ENCODE data around the gene MDC1. TPM values are rescaled to one million over a fixed set of nuclear protein-coding genes. Genes with fewer than 3 reads are reported as not detected.
A peak's percentile ranks its signal among the peaks of the same experiment; 100 is the strongest.

MDC1 gene
- total and polyA plus RNA-seq, 2 of the 13 experiments (the other 11 are each of a cell fraction or from before 2014, with no cell fraction given): 8.4 to 14.0 TPM

DNA sequence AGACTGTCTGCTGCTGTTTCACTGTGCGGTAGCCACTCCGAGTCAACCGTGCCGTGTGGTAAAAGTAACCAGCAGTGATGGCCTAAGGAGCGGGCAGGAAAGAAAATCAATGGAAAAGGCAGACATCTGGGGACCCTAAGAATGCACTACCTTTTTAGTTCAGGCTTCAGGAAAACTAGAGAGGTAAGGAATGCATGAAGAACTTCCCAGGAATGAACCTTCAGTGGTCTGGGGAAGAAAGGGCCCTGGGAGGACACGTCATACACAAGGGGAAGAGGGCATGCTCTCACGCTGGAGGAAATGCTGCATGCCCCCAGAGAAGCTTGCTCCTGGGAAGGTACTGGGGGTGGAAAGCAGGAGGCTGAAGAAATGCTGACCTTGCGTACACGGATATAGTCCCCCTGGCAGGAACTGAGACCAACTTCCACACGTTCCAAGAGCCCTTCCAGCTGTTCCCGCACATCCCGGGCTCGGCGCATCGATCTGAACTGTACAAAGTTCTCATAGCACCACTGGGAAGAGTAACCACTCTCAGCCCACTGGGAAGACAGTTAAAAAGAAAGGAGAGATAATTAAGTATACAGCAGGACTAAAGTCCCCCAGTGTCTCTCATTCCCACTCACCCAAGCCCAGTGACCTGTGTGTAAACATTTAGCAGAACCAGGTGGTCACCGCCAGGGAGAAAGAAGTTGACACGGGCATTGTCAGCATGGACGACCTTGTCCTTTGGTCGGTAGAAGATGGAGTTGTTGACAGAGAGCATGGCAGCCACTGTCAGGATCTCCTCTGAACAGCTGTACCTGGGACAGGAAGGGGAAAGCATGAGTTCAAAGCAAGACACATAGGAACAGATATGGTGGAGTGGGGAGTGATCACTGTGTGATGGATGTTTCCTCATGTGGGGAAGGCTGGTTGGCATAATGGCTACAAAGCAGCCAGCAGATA, 62.0 kb downstream of the MDC1 start (continued):
- no peak for TF ChIP-seq NKX3-1 (CRISPR knock-in tag; IDR thresholded peaks at IDR 0.05)
- TF ChIP-seq ZNF333 (CRISPR knock-in tag; IDR thresholded peaks at IDR 0.05; ENCODE audit: borderline replicate concordance): 0 out of 2 replicates have a peak, but pooled peaks have one; percentile 1
- peak; percentile 31 for TF ChIP-seq XRCC5 (optimal IDR thresholded peaks at IDR 0.05; ENCODE audit: low read length)
- TF ChIP-seq ZNF780A (CRISPR knock-in tag; IDR thresholded peaks at IDR 0.05): 0 out of 2 replicates have a peak, but pooled peaks have one; percentile 48
- no peak for TF ChIP-seq ZFP36 (IDR thresholded peaks at IDR 0.05; ENCODE audit: borderline replicate concordance, low read depth, low read length, partially characterized antibody)
- TF ChIP-seq, protein P1, sequence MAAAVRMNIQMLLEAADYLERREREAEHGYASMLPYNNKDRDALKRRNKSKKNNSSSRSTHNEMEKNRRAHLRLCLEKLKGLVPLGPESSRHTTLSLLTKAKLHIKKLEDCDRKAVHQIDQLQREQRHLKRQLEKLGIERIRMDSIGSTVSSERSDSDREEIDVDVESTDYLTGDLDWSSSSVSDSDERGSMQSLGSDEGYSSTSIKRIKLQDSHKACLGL (CRISPR knock-in tag; IDR thresholded peaks at IDR 0.05): no peak
- TF ChIP-seq HNRNPK (IDR thresholded peaks at IDR 0.05; ENCODE audit: low read depth, low read length, poor library complexity, severe bottlenecking): no peak
- no peak for TF ChIP-seq RBFOX2 (IDR thresholded peaks at IDR 0.05; ENCODE audit: low read depth, low read length)
- TF ChIP-seq, protein P2, sequence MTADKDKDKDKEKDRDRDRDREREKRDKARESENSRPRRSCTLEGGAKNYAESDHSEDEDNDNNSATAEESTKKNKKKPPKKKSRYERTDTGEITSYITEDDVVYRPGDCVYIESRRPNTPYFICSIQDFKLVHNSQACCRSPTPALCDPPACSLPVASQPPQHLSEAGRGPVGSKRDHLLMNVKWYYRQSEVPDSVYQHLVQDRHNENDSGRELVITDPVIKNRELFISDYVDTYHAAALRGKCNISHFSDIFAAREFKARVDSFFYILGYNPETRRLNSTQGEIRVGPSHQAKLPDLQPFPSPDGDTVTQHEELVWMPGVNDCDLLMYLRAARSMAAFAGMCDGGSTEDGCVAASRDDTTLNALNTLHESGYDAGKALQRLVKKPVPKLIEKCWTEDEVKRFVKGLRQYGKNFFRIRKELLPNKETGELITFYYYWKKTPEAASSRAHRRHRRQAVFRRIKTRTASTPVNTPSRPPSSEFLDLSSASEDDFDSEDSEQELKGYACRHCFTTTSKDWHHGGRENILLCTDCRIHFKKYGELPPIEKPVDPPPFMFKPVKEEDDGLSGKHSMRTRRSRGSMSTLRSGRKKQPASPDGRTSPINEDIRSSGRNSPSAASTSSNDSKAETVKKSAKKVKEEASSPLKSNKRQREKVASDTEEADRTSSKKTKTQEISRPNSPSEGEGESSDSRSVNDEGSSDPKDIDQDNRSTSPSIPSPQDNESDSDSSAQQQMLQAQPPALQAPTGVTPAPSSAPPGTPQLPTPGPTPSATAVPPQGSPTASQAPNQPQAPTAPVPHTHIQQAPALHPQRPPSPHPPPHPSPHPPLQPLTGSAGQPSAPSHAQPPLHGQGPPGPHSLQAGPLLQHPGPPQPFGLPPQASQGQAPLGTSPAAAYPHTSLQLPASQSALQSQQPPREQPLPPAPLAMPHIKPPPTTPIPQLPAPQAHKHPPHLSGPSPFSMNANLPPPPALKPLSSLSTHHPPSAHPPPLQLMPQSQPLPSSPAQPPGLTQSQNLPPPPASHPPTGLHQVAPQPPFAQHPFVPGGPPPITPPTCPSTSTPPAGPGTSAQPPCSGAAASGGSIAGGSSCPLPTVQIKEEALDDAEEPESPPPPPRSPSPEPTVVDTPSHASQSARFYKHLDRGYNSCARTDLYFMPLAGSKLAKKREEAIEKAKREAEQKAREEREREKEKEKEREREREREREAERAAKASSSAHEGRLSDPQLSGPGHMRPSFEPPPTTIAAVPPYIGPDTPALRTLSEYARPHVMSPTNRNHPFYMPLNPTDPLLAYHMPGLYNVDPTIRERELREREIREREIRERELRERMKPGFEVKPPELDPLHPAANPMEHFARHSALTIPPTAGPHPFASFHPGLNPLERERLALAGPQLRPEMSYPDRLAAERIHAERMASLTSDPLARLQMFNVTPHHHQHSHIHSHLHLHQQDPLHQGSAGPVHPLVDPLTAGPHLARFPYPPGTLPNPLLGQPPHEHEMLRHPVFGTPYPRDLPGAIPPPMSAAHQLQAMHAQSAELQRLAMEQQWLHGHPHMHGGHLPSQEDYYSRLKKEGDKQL (CRISPR knock-in tag; IDR thresholded peaks at IDR 0.05; ENCODE audit: low read depth): peak; percentile 73; the same call in 1 of the 2 replicates
- no peak for TF ChIP-seq ZNF225 (CRISPR knock-in tag; IDR thresholded peaks at IDR 0.05)
- peak; percentile 49; the same call in 1 of the 2 replicates for TF ChIP-seq ZNF598 (CRISPR knock-in tag; IDR thresholded peaks at IDR 0.05; ENCODE audit: borderline replicate concordance)
- TF ChIP-seq, protein P3, sequence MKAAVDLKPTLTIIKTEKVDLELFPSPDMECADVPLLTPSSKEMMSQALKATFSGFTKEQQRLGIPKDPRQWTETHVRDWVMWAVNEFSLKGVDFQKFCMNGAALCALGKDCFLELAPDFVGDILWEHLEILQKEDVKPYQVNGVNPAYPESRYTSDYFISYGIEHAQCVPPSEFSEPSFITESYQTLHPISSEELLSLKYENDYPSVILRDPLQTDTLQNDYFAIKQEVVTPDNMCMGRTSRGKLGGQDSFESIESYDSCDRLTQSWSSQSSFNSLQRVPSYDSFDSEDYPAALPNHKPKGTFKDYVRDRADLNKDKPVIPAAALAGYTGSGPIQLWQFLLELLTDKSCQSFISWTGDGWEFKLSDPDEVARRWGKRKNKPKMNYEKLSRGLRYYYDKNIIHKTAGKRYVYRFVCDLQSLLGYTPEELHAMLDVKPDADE (CRISPR knock-in tag; IDR thresholded peaks at IDR 0.05): no peak
- peak; percentile 82 for TF ChIP-seq NR2F6 (IDR thresholded peaks at IDR 0.05)
- peak; percentile 92 for TF ChIP-seq NR2F6 (CRISPR knock-in tag; IDR thresholded peaks at IDR 0.05)
- no peak; the same call in 1 of the 2 replicates for TF ChIP-seq NRL (CRISPR knock-in tag; IDR thresholded peaks at IDR 0.05; ENCODE audit: borderline replicate concordance)
- peak; percentile 90 for TF ChIP-seq ZNF614 (CRISPR knock-in tag; IDR thresholded peaks at IDR 0.05; ENCODE audit: borderline replicate concordance)
- no peak for TF ChIP-seq ZNF24 (IDR thresholded peaks at IDR 0.05)
- TF ChIP-seq, protein P4, sequence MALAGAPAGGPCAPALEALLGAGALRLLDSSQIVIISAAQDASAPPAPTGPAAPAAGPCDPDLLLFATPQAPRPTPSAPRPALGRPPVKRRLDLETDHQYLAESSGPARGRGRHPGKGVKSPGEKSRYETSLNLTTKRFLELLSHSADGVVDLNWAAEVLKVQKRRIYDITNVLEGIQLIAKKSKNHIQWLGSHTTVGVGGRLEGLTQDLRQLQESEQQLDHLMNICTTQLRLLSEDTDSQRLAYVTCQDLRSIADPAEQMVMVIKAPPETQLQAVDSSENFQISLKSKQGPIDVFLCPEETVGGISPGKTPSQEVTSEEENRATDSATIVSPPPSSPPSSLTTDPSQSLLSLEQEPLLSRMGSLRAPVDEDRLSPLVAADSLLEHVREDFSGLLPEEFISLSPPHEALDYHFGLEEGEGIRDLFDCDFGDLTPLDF (CRISPR knock-in tag; IDR thresholded peaks at IDR 0.05): no peak
- no peak for TF ChIP-seq MAZ (IDR thresholded peaks at IDR 0.05; ENCODE audit: borderline replicate concordance, low read depth, low read length)
- TF ChIP-seq MAZ (CRISPR knock-in tag; IDR thresholded peaks at IDR 0.05; ENCODE audit: low read depth): peak; percentile 84

All from HepG2 (cell line).